LNCaP clone FGC (cell line): ENCODE measurements around the gene SUMO3.

Experiments used
- DNase-seq: peaks from one replicate; pipeline ENCODE4 v3.0.0-alpha.2; 2011; ENCODE audit warnings: low read depth
- H3K4me3 ChIP-seq: 2 replicates; pipeline ENCODE4 v1.5.1; 2011; ENCODE audit warnings: mild to moderate bottlenecking, low read depth, low read length, control low read depth
- TF ChIP-seq, protein P1 (sequence below): IDR thresholded peaks from 2 replicates; pipeline ENCODE4 v1.5.1; 2012; ENCODE audit warnings: mild to moderate bottlenecking; ENCODE audit not compliant: control insufficient read depth, insufficient read depth; ENCODE audit errors: extremely low read depth

SUMO3 gene

DNA sequence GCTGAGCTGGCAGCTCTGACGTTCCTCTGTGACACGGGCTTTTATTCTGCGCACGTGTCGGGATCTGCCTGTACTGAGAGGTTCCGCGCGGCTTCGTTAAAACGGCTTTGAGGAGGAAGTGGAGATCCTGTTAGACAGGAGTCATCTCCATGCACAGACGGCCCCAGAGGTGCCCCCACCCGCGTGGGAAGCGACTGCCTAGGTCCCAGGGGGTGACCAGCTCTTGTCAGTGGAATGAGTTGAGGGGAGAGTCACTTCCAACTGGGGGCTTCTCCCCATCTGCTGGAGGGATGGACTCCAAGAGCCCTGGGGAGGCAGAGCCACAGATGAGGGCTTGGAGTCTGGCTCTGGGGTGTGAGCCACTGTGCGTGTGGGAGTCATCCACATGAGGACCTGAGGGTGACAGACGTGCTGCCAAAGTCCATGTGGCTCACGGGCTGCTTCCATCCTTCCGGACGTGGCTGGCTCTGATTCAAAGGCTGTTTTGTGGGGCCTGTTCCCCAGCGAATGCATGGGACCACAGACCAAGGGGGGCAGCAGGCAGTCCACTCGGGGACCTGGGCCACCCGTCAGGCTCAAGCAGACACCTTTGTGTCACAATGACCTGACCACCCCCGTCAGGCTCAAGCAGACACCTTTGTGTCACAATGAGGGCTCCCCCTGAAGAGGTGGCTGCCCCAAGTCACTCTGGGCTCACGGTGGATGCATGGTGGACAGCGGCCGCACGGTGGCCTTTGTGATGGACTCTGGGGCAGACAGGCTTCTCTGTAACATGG lies 28.8 kb upstream of the SUMO3 start:
- TF ChIP-seq, protein P1, sequence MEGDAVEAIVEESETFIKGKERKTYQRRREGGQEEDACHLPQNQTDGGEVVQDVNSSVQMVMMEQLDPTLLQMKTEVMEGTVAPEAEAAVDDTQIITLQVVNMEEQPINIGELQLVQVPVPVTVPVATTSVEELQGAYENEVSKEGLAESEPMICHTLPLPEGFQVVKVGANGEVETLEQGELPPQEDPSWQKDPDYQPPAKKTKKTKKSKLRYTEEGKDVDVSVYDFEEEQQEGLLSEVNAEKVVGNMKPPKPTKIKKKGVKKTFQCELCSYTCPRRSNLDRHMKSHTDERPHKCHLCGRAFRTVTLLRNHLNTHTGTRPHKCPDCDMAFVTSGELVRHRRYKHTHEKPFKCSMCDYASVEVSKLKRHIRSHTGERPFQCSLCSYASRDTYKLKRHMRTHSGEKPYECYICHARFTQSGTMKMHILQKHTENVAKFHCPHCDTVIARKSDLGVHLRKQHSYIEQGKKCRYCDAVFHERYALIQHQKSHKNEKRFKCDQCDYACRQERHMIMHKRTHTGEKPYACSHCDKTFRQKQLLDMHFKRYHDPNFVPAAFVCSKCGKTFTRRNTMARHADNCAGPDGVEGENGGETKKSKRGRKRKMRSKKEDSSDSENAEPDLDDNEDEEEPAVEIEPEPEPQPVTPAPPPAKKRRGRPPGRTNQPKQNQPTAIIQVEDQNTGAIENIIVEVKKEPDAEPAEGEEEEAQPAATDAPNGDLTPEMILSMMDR = no peak
- H3K4me3 ChIP-seq = no peak overlapping the region
- DNase-seq = no peak

DNA sequence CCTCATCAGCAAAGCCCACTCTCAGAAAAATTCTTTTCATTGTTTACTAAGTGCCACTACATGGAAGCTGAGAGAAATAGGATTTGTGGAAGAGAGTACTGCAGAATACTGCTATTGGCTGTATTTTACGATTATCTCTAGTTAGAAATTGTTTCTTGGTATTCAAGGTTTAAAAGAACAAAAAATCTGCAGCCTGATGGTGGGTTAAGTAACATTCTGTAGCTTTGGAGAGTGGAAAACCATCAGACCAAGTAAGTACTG lies 28.3 kb upstream of the SUMO3 start:
- no peak overlapping the region for H3K4me3 ChIP-seq
- DNase-seq = no peak
- TF ChIP-seq, protein P1 = no peak

DNA sequence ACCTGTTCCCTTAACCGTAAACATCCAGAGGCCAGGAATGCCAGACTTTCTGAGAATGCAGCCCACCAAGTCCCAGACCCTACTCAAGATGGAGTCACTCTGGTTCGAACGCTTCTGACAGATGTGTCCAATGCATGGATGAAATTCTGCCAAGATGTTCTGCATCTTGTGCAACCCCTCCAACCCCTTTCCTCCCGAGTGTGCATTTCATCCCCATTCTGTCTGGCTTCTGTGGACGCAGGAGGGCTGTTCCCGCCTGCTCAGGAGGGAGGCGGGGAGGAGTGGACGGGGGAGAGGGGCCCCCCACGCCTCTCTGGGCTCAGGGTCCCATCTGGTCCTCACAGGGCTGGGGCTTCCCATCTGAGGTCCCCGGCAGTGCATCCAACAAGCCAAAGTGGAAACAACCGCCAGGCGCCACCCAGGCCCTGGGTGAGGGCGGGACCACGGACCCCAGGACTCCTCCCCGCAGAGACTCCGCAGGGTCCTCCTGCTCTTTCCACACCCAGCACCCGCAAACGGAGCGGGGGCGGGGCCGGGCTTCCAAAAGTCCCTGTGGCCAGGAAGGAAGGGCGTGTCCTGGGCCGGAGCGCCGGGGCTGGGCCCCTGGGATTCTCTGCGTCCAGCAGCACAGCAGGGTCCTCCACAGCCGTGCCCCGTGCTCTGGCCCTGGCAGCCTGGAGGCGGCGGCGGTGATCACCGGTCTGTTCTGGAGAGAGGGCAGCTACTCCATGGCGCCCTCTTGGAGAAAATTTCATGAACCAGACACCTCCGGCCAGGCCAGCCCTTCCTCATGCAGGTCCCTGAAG lies 27.8 kb upstream of the SUMO3 start:
- no peak for DNase-seq
- no peak overlapping the region for H3K4me3 ChIP-seq
- TF ChIP-seq, protein P1 = peak; percentile 34

DNA sequence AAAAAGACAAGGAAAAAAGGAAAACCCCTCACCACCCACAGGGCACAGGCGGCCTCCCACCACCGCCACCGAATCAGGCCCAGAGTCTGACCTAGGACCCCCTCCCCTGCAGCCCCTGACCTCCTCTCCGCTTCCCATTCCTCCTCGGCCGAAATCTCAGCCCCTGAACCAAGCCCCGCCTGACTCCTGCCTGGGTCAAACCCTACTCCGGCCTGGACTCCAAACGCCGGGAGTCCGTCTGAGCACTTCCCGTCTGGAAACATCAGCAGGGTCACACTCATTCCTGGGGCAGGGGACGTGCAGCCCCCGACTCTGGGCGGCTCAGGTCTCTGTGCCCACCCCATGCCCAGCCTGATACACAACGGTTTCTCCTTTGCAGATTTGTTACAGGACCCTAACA lies 26.4 kb upstream of the SUMO3 start:
- DNase-seq = no peak
- H3K4me3 ChIP-seq = no peak overlapping the region
- TF ChIP-seq, protein P1 = no peak

DNA sequence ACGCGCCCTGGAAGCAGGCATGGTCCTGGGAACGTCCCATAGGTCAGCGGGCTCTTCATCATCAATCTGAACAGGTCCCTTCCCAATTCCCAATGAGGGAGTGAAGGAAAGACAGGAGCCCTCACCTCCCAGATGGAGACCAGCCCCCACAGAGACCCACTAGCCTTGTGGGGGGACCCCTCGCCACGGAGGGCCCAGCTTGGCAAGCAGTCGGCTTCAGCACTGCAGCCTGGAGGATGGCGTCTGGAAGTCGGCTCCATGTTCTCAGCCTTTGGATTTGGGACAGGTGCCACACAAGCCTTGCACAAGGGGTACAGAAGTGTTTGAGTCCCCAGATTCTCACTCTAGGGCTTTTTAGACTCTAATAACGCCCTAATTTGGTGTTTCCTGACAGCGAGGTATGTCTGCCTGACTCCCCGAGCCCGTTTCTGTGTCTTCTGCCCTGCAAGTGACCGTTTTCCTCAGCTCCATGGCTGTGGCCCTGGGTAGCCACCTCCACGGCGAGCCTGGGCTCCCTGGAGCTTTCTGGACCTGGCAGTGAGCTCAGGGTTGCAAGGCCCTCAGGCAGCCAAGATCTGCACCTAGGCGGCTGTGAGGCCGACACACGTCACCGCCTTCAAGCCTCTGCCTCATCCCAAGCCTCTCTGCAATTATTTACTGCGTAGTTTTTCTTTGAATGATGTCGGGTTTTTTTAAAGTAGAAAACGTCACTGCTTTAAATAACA lies 25.0 kb upstream of the SUMO3 start:
- no peak overlapping the region for H3K4me3 ChIP-seq

DNA sequence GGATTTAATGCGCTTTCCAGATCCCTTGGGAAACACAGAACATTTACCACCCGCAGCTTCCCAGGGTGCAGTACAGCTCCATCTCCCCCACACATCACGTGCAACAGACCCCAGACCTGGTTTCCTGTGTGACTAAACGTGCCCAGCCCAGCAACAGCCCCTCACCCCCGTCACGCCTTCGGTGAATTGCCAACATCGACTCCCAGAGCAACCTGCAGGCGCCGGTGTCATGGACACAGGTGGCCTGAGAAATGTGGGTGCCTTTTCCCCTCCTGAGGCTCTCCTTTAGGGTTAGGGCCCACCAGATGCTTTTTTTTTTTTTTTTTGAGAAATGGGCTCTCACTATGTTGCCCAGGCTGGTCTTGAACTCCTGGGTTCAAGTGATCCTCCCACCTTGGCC lies 24.2 kb upstream of the SUMO3 start:
- no peak for DNase-seq
- TF ChIP-seq, protein P1 = no peak
- H3K4me3 ChIP-seq = no peak overlapping the region

More for the DNA sequence above, 25.0 kb upstream of the SUMO3 start:
- DNase-seq = no peak
- TF ChIP-seq, protein P1 = no peak
